GM19468 (cell line): Measurements from ENCODE around the gene TTLL10.

ENCODE experiments used
- ATAC-seq: cut with Tn5 transposase; IDR thresholded peaks from one replicate; pipeline ENCODE4 v1.9.1; 2021; ENCODE audit warnings: mild to moderate bottlenecking, moderate library complexity, moderate number of reproducible peaks; ENCODE audit not compliant: unreplicated experiment; ENCODE audit errors: extremely low read depth

Gene TTLL10

DNA sequence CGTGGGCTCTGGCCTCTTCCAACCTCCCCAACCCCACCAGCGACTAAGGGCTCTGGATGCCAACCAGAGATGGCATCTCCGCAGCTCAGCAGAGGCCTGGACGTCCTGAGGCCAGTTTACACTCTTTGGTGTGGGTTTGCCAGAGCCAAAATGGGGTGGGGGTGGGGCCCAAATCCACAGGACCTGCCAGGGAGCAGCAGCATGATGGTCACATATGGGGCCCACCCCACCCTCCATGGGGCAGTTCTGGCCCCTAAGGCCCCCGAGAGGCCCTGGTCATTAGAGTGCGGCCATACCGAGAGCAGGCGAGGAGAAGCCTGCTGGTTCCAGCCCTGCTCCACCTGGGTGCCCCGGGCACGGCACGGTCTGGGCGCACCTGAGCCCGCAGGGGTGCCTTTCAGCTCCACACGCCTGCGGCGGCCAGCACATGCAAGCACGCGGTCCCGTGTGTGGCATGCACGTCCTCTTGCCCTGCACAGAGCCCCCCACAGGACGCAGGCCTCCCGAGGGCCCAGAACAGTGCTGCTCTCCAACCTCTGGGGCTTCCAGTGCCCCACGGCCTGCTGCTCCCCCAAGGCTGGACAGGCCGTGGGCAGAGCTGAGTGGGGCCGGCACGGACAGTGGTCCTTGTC lies 68.0 kb downstream of the TTLL10 start:
- no peak for ATAC-seq

DNA sequence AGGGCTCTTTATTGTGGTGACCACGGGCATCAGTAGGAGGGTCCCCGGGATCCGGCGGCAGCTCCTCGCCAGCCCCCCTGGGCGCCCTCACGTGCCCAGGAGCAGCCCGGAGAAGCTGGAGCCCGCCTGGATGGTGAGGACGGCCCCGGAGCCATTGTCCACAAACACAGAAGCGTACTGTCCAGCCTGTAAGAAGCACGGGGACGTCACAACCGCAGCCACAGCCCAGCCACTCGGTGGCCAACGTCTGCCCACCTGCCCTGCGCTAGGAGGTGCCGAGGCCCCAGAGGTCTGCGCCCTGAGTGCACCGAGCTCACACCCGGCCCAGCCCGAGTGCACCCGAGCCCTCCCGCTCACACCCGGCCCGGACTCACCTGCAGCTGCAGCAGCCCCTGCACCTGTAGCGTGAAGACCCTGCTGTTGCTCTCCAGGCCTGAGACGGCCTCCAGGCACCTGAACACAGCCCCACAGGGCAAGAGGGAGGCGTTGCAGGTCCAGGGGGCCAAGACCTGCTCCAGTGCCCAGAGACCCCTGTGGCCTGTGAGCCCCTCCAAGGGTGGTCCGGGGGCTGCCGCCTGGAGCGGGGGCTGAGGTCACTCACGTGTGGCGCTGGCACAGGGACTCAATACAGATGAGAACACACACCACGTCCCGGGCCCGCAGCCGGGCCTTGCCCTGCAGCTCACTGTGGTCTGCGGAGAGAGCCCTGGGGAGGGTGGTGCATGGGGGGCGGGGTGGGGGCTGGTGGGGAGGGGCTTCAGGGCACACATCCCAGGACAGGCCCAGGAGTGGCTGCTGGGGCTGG lies 69.0 kb downstream of the TTLL10 start:
- ATAC-seq: no peak

DNA sequence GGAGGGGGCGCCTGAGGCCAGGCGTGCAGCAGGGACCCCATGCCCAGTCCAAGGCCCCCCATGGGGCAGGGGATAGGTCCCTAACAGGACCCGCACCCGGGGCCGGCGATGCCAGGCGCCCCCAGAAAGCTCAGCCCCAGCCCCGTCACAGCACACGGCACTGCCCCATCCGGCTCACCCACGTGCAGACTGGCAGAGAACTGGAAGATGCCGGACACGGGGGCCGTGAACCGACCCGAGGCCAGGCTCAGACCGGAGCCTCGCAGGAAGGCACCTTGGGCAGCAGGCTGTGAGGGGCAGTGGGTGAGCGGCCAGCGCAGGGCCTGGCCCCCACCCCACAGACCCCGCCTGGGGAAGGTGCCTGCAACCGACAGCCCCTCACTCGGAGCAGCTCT lies 69.6 kb downstream of the TTLL10 start:
- no peak for ATAC-seq

- no peak for ATAC-seq
These were observed 70.1 kb downstream of the TTLL10 start for GRCh38 chr1:1243807-1244191.

DNA sequence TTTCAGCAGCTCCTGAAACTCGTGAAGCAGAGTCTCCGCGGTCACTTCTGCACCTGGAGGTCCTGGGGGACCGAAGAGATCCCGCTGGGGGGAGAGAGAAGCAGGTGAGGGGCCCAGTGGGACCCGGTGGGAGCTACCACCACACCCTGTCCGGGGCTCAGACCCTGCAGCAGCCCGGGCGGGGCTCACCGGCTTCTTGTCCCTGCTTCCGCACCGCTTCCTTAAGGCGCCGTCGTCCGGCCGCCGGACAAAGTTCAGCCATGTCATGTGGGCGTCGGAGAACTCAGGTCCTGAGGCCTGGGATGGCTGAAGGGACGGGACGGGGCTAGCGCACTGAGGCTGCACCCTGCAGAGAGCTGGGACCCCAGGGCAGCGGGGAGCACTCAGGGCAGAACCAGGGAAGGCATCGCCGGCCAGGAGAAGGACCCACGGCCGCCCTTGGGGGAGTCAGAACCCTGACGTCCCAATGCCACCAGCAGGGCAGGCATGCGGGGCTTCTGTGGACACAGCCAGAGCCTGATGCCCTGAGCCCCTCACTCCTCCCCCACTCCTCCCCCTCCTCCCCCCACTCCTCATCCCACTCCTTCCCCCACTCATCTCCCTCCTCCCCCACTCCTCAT lies 70.6 kb downstream of the TTLL10 start:
- no peak for ATAC-seq

GRCh38 chr1:1245178-1245816 lies 71.6 kb downstream of the TTLL10 start:
- ATAC-seq: no peak

DNA sequence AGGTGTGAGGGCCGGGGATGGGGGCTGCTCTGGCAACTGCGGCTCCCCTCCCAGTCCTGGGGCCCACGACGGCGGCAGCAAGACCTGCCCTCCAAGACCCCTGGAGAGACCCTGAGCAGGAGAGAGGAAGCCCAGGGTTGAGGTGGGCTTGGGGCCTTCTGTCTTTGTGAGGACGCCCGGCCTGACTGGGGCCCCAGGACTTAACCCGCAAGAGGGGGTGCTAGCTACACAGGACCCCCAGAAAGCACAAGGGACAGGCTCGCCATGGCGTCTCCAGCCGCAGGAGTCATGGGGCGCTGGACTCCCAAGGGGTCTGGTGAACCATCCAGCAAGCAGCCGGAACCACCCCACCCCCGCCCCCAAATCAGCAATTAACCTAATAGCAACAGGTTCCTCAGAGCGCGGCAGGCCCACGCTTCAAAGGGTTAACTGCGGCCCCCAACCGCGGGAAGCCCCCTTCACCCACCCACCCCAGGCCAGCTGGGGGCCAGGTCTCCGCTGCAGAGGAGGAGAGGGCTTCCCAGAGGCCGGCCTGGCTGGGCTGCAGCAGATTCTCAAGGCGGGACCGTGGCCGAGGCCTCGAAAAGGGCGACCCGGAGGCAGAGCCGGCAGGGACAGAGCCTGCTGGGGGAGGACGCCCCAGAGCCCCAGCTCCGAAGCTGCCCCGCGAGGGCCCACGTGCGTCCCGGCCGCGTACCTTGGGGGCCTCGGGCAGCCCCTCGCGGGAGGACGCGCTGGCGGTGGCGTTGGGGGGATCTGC lies 72.3 kb downstream of the TTLL10 start:
- ATAC-seq: no peak

GRCh38 chr1:1246577-1247340 lies 73.1 kb downstream of the TTLL10 start, which contains the start of gene C1QTNF12:
TSS of gene C1QTNF12 (minus strand) at chr1:1246722. CDS start at chr1:1246690, 32 bp downstream.
- no peak for ATAC-seq

- no peak for ATAC-seq
These were observed 73.7 kb downstream of the TTLL10 start for GRCh38 chr1:1247341-1247913.
